Hepatocyte (in vitro differentiated cells): ENCODE results near the gene GADD45B.

ENCODE experiments used
- EZH2 ChIP-seq: fragments of 200-600 bp; sonication (generic); IDR thresholded peaks from 2 replicates; pipeline ENCODE4 v1.6.1; 2016; ENCODE audit warnings: antibody characterized with exemption, mild to moderate bottlenecking, borderline replicate concordance
- TF ChIP-seq, protein P1 (sequence below): fragments of 200-600 bp; sonication (generic); IDR thresholded peaks from 2 replicates; pipeline ENCODE4 v1.5.1; 2016; ENCODE audit warnings: antibody characterized with exemption, mild to moderate bottlenecking; ENCODE audit not compliant: poor library complexity

DNA sequence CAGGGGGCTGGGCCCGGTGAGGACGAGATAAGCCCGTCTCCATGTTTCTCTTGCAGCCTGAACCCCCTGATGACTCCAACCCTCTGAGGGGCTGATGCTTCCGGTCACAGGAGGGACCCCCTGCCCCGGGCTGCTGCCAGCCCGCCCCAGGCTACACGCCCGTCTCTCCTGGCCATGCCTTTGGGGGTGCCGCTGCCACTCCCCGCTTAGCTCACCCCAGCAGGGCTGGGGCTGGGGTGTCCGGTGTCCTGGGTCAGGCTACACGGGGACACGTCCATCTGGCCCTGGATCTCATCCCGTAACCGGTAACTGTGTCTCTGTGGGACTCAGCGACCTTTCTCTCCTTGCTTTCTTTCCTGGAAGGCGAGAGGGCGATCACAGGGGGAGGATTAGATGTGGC lies 40.8 kb downstream of the GADD45B start:
- TF ChIP-seq, protein P1, sequence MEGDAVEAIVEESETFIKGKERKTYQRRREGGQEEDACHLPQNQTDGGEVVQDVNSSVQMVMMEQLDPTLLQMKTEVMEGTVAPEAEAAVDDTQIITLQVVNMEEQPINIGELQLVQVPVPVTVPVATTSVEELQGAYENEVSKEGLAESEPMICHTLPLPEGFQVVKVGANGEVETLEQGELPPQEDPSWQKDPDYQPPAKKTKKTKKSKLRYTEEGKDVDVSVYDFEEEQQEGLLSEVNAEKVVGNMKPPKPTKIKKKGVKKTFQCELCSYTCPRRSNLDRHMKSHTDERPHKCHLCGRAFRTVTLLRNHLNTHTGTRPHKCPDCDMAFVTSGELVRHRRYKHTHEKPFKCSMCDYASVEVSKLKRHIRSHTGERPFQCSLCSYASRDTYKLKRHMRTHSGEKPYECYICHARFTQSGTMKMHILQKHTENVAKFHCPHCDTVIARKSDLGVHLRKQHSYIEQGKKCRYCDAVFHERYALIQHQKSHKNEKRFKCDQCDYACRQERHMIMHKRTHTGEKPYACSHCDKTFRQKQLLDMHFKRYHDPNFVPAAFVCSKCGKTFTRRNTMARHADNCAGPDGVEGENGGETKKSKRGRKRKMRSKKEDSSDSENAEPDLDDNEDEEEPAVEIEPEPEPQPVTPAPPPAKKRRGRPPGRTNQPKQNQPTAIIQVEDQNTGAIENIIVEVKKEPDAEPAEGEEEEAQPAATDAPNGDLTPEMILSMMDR = no peak
- TF ChIP-seq EZH2 = no peak
